HG03039 (cell line): ENCODE results near the gene SURF6.
"Not testable (repeated sequence)": the region's sequence is repeated elsewhere in the genome, so short reads cannot be mapped to it uniquely, and the experiment has no call there.

Experiments
- ATAC-seq: cut with Tn5 transposase; IDR thresholded peaks from one replicate; pipeline ENCODE4 v1.9.1; 2021; ENCODE audit warnings: mild to moderate bottlenecking, moderate library complexity; ENCODE audit not compliant: unreplicated experiment

SURF6 gene

DNA sequence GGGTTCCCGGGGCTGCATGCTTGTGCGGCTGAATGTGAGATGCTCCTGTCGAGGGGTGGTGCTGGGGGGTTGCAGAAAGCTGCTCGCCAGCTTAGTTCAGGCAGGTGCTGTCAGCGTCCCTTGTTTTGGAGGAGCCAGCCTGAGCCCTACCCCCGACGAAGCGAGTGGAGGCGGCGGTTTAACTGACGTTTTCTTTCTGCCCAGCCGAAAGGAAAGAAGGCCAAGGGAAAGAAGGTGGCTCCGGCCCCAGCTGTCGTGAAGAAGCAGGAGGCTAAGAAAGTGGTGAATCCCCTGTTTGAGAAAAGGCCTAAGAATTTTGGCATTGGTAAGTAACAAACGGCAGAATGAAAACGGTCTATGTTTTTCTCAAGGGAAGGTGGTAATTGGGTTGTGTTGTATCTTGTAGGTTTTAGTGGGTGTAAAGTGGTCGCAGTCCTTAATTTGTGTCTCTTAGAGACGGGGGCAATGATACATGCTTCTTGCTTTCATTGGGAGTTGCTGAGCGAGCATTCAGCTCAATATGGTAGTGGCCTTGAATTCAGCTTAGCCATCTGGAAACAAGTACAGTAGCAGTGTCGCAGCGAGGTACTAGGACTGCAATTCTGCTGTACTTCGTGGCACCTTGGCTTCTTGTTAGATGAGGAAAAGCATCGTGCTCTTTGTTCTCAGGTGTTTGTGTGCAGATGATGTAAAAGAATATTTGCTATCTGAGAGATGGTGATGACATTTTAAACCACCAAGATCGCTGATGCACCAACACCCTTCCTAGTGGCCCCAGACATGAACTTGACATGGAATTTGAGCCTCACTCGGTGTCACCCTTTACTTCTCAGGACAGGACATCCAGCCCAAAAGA is 13.0 kb upstream of the SURF6 start:
- ATAC-seq, result no peak

DNA sequence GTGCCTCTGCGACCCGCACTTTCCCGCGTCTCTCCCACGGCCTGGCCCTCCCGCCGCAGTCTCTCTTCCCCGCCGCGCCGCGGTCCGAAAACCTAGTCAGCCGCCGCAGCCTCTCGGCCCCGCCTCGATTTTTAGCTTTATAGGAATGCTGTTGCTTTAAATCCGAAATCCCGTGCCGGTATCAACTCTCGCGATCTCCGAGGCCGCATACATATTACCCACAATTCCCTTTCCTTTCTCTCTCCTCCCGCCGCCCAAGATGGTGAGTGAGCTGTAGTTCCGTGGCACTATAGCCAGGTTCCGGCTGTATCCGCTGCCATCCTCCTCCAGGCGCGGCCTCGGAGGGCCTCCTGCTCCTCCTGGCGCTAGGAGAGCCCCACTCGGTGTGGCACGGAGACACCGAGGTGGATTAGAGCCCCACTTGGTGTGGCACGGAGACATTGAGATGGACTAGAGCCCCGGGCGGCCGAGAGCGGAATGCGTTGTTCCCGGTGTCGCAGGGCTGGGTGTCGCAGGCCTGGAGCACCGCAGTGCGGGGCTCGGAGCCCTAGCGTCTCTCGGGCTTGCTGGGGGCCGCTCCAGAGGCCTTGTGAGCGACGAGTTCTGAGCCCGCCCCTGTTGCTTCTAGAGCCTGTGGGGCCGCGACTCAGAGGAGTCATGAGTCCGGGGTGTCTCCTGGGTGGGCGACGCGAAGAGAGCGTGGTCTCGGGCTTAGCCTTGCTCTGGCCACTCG is 12.2 kb upstream of the SURF6 start, which contains the start of the genes MED22 and RPL7A:
TSS of gene MED22 (minus strand) at position 147 of the 733 bp plus-strand sequence. CDS start 1,469 bp downstream, outside the sequence.
TSS of gene RPL7A (plus strand) at position 234 of the 733 bp plus-strand sequence. CDS start at position 260, 26 bp downstream.
- no peak for ATAC-seq

DNA sequence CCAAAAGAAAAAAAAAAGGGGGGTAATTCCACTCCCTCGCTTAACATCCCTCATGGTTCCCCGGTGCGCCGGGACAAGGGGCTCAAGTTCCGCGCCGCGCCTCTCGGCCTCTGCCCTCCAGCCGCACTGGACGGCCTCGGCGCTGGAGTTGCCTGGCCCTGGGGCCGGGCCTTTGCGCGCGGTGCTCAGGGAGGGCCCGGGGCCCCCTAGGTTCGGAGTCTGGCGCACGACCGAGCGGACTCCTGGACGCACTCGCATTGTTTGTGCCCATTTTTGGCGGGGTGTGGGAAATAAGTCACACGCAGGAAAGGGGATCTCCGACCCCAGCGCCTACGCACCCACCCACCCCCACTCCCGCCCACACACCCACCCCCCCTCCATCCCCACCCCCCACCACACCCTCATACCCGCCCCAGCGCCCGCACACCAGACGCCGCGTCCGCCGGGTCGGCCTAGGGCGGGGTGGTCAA is 11.6 kb upstream of the SURF6 start:
- no peak for ATAC-seq

DNA sequence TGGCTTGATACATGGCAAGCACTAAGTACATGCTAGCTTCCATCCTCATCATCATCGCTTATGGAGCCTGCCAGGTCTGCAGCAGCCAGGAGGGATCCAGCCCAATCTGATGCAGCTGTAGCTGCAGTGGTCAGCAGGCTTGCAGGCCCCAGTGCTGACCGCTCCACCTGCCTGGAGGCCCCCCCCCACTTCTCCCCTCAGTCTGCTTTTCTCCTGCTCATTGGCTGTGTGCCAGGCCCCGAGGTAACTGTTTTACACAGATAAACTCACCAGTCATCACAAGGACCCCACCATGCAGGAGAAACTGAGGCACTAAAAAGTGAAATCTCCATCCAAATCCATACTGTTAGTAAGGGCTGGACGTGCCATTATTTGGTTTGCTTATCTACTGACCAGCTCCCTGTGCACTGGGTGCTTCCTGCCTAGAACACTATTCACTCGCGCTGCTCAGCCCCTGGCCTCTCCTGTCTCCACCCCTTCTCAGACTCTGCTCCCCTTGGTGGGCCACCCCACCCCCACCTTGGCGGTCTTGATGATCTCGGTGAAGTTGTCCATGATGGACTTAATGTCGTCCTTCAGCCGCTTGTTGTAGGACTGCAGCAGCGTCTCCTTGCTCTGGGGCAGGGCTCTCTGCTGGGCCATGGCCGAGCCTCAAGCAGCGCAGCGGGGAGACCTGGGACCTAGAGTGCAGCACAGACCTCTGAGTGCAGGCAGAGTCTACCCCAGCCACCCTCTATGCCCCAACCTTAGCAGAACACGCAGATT is 10.2 kb upstream of the SURF6 start:
- ATAC-seq, result no peak

DNA sequence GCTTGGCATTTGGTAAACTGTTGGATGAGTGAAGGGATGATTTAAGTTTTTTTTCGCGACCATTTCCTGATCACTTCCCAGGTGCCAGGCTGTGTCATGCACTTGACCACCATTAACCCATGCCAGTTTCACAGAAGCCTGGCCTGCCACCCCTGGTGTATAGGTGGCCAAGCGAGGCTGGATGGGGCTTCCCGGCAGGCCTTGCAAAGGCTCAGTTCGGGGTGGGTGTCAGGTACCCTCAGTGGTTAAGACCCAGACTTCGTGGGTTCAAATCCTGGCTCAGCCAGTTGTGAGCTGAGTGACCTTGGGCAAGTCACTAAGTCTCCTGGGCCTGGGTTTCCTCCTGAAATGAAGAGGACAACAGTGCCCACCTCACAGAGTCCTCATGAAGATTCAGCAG is 9.6 kb upstream of the SURF6 start:
- ATAC-seq, result no peak

DNA sequence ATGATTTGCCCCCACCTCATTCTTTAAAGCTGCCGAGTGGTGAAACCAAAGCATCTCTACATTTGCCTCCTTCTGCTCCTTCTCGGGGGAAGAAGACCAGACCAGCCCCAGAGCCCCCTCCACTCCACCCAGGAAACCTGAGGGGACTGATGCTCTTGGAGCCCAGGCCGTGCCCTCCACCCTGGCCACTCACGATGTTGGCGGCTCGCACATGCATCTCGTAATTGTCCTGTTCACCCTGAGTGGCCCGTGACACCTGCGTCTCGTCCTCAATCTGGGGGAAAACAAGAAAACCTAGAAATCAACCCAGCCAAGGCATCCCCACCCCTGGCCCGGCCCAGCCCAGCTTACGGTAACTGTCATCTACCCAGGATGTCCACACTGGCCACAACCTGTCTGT is 9.0 kb upstream of the SURF6 start:
- no peak for ATAC-seq

DNA sequence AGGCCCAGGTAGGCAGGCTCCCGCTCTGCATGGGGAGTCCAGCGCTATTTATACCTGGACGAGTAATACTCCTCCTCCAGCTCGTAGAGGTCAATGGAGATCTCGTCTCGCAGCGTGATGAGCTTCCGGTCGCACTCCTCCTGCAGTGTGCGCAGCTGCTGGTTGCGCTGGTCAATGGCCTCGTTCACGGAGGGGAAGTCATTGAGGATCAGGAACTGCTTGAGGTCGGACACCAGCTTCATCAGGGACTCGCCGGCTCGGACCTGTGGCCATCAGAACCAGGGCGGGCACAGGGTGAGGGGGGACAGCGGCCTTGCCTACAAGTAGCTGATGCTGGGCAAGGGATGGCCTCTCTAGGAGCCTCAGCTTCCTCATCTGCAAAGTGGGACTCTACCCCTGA is 8.1 kb upstream of the SURF6 start:
- no peak for ATAC-seq

DNA sequence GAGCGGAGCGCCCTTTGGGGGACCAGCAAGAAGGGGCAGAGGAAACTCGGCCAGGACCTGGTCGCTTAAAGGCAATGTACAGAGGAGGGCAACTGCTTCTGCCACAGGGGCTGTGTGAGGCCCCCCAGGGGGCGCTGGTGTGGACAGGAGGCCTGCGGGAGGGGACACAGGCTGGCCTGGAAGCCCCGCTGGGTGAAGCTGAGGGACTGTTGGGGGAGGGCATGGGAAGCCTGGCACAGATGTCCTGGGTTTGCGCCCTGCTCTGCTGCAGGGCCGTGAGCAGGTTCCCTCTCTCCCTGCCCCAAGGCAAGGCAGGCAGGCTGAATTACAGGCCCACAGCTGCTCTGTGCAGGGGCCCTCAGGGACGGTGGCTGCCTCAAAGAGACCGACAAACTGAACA is 6.6 kb upstream of the SURF6 start:
- no peak for ATAC-seq

DNA sequence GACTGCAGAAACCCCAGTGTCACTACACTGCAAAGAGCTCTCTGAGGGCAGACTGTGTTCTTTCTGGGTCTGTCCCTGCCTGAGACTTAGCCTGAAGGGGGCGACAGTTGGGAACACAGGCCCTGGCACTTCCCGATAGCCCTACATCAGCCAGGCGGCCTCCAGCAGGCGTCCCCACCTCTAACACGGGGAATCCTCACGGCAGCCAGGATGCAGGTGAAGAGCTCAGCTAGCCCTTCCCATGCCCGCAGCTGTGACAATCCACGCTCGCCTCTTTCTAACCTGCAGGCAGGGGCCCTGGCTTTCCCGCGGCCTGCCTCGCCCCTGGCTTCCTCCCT is 6.0 kb upstream of the SURF6 start:
- ATAC-seq, result no peak

DNA sequence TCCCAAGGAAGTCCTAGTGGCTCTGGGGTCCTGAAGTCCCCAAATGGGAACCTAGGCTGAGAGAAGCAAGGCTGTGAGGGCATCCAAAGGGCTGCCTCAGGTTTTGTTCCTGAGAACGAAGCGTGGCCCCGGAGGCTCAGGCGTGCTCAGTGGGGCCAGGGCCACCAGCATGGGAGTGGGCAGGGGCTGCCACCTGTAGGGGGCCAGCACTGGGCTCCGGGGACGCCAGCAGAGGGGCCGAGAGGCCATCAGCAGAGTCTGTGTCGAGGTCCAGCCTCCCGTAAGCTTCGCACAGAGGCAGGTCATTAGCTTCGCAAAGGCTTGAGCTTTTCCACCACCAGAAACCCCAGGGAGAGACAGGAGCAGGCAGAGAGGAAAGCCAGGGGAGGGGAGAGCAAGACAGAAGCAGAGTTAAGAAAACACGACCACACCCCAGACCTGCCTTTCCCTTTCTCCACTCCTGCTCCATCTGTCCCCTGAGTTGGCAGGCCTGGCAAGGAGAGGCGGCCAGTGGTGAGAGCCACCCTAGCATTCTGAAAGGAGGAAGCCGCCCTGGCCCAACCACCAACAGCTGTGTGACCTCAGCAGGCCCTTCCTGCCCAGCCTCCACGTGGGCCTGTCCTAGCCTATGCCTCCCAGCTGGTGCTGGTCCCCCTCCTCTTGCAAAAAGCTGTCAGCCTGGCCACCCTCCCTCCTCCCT is 5.5 kb upstream of the SURF6 start:
- ATAC-seq, result no peak

DNA sequence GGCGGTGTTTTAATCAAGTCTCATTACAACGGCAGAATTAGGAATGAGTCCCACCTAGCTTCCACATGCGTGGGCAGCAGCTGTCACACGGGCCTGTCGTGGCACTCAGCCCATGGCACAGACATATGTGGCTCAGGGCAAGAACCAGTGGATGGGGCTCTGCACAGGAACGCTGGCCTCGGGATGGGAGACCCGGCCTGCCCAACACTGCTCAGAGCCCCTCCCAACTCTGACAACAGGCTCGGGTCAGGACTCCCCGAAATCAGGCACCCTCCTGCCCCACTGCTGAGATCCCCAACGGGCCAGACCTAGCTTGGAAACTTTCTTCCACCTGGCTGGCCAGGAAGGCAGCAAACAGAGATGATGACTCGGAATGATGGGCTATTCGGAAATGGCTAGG is 4.9 kb upstream of the SURF6 start:
- no peak for ATAC-seq

DNA sequence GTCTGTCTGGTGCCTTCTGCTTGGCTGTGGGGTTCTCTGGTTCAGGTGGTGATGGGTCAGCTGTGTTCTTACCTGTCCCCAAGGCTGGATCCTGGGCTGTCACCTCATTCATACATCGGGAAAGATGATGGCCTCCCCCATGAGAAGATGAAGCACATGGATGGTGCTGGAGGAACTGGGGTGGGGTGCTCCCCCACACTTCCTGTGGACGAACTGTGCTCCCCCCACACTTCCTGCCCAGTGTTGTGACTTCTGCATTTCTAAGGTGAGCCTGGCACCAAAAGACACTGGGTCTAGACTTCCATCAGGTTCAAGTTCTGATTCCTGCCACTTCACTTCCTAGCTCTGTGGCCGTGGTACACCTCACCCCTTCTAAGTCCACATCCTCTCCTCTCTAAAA is 4.3 kb upstream of the SURF6 start:
- ATAC-seq, result no peak

DNA sequence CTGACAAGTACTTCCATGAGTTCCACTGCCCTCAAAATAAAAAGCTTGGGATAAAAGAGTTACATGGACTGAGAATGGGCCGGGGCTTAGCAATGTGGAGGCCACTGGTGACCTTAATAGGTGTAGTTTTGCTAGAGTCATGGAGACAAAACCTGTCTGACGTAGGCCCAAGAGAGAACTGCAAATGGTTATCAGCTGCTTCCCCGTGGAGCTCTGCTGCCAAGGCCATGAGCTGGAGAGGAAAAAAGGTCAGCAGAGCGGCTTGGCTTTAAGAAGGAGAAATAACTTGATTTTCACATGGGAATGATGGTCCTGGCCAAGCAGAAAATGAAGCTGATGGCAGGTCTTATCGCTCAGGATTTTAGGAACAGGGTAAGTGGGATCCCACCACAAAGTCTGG is 3.7 kb upstream of the SURF6 start:
- no peak for ATAC-seq

DNA sequence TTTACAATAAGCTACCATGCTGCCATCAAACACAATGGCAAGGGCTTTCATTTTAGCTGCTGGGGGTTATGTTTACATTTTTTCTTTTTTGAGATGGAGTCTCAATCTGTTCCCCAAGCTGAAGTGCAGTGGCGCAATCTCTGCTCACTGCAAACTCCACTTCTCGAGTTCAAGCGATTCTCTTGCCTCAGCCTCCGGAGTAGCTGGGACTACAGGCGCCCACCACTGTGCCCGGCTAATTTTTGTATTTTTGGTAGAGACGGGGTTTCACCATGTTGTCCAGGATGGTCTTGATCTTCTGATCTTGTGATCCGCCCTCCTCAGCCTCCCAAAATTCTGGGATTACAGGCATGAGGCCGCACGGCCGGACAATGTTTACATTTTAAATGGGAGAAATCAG is 1.1 kb downstream of the SURF6 start:
- ATAC-seq, result not testable (repeated sequence)

DNA sequence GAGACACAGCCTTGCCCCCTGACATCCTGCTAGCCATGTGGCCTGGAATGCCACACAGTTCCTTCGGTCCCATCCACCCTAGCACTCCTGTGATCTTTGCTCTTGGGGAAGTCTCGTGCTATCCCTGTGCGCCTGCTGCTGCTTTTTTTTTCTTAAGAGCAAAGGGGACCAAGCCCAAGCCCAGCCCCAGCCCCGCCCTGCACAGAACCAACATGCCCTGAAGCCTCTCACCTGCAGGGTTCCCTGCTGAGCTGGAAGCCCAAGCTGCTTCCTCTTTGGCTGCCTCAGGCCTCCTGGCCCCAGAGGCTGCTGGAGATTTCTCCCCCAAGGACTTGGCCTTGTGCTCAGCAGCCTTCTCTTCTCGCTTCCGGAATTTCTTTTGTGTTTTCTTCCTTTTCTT is 1.8 kb downstream of the SURF6 start:
- no peak for ATAC-seq

DNA sequence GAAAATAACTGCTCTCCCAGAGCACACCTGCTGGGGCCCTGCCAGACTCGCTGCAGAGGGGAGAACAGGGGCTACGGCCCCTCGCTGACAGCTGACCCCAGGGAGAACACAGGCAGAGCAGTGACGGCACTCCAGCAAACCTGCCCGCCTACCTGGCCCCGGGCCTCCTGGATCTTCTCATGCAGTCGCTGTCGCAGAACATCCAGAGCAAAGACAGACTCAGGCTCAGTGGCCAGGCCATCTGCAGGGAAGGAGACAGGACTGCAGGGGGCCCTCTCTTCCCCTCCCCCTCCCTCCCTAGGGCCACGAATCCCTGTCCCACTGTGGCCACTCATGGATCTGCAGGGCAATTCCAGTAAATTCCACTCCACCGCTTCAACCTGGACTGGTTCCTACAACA is 2.4 kb downstream of the SURF6 start:
- no peak for ATAC-seq

DNA sequence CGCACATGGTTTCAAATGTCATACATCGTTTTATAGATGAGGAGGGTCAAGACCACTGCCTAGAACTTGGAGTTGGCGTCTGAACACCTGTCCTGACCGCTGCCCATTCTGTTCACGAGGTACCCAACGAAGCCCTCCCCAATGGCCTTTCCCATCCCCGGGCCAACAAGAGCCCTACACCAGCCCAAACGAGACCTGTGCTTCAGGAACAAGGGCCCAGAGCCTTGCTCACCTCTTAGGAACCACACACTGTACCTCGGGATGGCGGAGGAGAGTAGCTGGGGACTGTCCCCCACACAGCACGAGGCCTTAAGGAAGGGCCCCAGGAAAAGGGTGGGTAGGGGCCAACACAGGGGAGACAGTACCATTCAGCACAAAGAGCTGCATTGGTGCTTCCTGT is 3.0 kb downstream of the SURF6 start:
- no peak for ATAC-seq

DNA sequence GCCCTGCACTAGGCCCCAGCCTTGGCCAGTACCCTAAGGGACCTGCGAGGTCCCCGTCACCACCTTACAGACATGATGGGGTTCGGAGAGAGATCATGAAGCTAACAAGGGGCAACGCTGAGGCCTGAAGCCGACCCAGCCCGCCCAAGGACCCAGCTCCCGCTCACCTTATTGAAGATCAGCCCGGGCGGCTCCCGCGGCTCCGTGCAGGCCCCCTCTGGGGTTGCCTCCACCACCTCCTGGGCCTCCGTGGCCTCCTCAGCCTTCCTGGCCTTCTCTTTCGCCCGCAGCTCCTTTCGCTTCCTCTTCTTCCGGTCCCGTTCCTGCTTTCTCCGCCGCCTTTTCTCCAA is 3.6 kb downstream of the SURF6 start:
- ATAC-seq, result no peak

DNA sequence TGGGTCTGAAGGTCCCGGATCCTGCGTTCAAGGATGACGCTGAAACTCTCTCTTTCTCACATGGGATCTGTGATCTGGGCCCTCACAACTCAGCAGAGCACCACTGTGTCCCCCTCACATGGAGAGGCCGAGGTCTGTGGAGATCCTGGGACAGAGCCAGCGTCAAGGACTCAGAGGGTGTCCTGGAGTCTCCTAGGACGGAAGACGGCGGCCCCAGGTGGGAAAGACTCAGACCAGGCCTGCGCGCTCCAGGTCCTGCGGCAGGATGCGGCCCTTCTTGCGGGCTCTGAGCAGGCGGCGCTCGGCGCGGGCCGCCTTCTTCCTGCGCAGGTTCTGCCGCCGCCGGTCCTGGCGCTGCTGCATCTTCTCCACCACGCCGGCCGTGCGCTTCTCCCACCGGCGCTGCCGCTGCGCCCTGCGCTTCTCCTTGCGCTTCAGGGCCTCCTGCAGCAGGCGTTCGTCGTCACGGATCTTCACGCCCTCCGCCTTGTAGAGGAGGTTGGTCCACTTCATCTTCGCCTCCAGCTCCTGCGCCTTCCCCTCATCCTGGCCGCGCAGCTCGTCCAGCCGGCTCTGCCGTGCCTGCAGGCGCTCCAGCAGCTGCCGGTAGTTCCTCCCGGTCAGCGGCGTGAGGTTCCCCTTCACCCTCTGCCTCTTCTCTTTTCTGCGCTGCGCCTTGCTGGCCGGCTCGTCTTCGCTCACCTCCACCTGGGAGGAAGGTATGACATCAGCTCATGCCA is 4.2 kb downstream of the SURF6 start:
- no peak for ATAC-seq

DNA sequence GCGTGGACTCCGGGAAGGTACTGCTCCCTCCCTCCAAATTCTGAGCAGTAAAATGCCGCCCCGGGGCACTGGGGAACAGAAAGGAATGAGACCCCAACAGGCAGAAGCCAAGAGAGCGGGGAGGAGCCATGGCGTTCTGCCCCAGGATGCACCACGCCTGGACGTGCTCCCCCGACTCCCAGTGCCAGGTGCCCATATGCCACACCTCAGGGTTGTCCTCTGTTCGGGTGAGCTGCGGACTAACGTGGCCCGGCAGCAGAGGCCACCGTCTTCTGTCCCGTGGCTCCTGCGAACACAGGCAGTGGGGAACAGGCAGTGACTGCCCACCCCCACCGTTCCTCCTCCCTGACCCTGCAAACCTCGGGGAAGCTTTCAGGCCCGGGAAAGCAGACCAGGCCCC is 4.8 kb downstream of the SURF6 start:
- ATAC-seq, result no peak
